ENCODE results near the gene EVI5.
"Not testable (repeated sequence)": the region's sequence is repeated elsewhere in the genome, so short reads cannot be mapped to it uniquely, and the experiment has no call there.

The EVI5 gene

GRCh38 chr1:92567211-92567868, 217.6 kb downstream of the EVI5 start:
- DNase-seq, result no peak

DNA sequence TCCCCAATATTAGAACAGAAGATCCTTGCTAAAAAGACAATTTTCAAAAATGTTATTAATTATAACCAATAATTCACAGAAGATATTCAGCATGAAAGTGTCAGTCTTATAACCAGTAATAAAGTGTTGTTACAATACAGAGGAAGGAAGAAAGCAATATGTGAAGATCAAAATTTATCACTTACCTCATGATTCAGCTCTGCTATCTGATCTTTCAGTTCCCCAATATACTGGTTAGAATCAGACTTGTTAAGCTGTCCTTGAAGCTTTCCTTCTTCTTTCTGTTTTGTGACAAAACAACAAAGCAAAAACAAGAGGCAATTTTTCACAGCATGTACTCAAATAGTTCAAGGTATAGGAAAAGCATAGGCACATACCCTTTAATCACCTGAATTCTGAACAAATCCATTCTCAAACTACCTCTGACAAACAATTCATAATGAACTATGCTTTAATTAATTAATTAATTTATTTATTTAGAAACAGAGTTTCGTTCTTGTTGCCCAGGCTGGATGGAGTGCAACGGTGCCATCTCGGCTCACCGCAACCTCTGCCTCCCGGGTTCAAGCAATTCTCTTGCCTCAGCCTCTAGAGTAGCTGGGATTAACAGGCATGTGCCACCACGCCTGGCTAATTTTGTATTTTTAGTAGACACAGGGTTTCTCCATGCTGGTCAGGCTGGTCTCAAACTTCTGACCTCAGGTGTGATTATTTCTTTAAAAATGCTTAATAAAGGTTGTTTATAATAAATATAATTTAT, 221.3 kb downstream of the EVI5 start:
- DNase-seq, result no peak

DNA sequence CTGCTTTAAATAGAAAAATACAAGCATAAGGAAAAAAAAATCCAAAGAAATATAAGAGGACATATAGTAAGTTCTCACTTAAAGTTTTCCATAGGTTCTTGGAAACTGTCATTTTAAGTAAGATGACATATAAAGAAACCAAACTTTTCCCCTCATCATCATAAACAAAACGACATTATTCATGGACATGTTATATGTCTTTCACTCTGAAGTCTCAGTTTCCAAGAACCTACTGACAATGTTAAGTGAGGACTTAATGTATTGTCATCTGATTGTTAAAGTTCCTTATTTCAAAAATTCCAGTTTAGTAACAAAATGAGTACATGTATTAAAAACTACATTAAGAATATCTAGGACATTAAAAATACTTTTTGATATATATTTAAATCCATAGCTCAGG, 228.6 kb downstream of the EVI5 start:
- DNase-seq, result no peak

GRCh38 chr1:92554216-92554615, 230.7 kb downstream of the EVI5 start:
- no peak for DNase-seq

DNA sequence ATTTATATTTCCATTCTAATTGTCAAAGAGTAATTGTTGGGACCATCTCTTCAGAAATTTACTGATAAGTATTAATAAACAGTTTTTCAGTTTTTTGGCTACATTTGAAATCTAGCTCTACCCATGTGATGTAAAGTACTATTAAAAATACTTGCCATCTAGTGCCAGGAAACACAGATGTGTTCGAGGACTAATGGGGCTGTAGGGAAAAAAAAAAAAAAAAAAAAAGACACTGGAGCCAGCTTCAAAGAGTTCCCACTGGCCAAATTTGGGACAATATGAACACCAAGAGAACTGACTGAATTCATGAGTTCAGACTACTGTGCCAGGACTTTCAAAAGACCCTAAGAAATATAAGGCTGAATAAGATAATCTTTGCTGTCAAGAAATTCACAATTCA, 233.0 kb downstream of the EVI5 start:
- no peak for DNase-seq

- no peak for DNase-seq
These were observed 240.1 kb downstream of the EVI5 start for GRCh38 chr1:92544756-92545165.

GRCh38 chr1:92543131-92544055, 241.5 kb downstream of the EVI5 start:
- no peak for DNase-seq

DNA sequence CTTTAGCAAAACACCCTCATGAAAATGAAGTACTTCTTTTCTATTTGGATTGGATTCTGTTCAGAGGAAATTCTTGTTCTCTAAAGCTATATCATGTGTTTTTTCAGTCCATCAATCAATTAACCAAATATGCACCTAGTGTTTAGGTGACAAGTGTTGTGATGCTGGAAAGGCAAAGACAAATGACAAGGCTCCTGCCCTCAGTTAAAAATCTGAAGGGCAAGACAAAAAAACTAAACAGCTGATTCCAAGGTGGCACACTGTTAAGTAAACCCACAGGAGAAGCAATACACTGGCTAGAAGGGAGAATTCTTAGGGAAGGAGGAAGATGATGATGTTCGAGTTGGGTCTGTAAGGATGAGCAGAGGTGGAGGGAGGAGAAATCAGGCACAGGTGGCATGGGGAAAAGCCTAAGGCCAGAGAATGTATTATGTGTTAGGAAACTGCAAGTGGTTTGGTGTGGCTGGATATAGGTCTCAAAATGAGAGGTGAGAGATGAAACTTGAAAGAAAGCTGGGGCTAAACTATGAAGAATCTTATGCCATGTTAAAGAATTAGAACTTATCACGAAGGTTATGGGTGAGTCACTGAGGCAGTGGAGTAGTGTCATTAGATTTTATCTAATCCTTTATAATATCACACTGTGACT, 246.4 kb downstream of the EVI5 start:
- DNase-seq, result peak; percentile 20 to 46

- no peak for DNase-seq
These were observed 246.9 kb downstream of the EVI5 start for GRCh38 chr1:92538048-92538412.

GRCh38 chr1:92536980-92537884, 247.7 kb downstream of the EVI5 start:
- peak in 1 of 2 donors; percentile 24 for DNase-seq

DNA sequence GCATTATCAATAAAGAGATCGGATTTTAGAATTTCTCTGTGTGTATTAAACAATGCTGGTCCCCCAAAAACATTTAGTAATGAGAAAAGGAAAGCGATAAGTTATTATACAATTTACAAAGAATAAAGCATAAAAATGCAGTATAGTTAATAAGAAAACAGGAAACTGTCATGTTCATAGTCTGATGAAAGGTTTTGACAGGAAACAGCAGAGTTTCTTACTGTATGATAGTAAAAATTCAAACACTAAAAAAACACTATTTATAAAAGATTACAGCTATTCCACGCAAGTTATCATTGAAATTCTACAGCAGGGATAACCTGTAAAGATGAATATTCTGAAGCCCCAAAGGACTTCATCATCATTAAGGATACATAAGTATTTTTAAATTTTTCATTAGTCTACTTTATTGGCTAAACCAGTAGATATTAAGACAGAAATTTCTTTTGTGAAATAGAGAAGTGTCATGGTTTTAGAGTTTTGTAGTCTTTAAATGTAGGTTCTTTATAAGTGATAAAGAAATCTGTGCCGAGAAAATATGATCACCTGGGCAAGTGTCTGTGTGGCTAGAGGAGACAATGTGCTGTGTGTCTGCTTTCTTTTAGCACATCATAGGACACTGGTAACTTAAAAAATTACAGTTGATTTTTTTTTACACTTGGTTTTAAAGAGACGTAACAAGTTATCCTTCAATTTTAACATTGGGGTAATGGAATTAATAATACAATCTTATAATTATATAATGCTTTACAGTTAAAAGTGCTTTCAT, 248.5 kb downstream of the EVI5 start:
- DNase-seq, result no peak

DNA sequence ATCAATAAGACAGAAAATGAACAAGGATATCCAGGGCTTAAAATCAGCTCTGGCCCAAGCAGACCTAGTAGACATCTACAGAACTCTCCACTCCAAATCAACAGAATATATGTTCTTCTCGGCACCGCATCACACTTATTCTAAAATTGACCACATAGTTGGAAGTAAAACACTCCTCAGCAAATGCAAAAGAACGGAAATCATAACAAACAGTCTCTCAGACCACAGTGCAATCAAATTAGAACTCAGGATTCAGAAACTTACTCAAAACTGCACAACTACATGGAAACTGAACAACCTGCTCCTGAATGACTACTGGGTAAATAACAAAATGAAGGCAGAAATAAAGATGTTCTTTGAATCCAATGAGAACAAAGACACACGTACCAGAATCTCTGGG, 252.5 kb downstream of the EVI5 start:
- not testable (repeated sequence) for DNase-seq

- DNase-seq, result not testable (repeated sequence)
These were observed 253.0 kb downstream of the EVI5 start for GRCh38 chr1:92531939-92532338.

DNA sequence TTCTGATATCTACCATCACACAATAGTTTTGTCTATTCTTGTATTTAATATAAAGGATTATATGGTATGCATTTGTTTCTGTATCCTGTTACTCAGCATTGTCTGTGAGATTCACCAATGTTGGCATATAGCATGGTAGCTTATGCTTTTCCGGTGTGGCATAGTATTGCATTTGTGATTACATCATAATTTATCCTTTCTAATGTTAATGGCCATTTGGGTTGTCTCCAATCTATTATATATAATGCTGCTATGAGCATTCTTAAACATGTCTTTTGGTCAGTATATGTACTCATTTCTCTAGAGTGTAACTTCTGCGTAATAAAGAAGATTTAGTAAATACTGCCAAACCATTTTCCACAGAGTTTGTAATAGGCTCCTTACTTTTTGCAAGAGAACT, 257.2 kb downstream of the EVI5 start:
- DNase-seq, result no peak

- DNase-seq, result not testable (repeated sequence)
These were observed 259.8 kb downstream of the EVI5 start for GRCh38 chr1:92524944-92525590.

DNA sequence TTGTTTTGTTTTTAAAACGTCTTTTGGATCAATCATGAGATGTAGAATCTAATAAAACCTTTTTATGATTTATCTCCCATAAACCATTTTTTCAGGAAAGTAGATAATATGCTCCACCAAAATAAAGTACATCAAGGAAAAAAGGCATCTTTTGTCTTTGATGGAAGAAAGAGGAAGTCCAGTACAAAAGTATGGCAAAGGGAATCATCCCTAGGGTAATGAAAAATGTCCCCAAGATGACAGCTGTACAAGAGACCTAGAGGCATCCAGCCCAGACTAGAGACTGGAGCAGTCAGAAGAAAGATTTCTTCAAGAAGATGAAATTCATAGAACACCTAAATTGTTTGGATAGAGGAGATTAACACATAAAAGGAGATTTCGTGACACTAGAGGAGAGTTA, 265.9 kb downstream of the EVI5 start:
- no peak for DNase-seq

GRCh38 chr1:92516574-92516973, 268.3 kb downstream of the EVI5 start:
- no peak for DNase-seq

DNA sequence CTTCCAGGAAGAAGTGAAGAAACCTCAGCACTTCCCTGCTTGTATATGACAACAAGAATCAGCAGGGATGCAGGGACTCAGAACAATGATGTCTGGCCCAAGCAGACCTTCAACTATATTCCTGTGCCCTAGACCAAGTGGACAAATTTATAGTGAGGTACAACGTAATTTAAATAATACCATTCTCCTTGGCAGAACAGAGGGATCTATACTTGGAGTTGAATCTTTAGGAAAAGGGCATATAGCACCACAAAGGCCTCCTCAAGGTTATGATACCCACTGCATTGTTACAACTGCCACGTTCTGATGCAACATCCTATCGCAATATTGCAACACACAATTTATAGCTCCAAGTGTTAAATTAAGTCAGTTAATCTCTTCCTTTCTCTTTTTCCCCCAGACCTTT, 269.1 kb downstream of the EVI5 start:
- no peak for DNase-seq

DNA sequence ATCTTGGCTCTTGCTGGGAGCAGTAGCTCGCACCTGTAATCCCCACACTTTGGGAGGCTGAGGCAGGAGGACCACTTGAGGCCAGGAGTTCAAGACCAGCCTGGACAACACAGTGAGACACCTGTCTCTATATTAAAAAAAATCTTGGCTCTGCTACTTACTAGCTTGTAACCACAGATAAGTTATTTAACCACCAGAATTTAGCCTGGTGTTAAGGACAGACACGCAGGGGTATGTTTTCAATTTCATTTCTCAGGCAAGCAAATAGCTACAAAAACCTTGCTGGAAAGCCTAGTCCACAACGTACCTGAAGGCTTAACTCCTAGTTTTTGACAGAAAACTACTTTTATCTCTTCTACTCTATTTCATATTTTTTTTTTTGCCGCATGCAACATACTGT, 273.4 kb downstream of the EVI5 start:
- no peak for DNase-seq

DNA sequence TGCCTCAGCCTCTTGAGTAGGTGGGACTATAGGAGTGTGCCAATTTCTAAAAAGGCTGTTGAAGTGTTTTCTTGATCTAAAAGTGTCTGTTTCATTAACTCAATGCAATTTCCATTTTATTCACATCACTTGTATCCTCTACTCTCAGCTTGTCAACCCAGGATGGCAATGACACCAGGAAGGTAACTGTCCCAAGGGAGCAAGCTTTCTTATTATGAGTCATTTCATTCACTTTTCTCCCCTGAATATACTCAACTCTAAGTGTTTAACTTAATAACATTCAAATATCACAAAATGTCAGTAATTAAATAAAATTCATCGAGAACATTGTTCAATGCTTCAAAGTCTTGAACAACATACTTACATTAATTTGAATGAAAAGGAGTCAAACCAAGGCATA, 275.3 kb downstream of the EVI5 start:
- no peak for DNase-seq

Data from stimulated activated CD4-positive, alpha-beta T cell treated with anti-CD3 and anti-CD28 coated beads, Interleukin-2, amount 100 ng/mL, for 24 hours (primary cell).